Stimulated activated CD4-positive, alpha-beta T cell treated with anti-CD3 and anti-CD28 coated beads, Interleukin-2, amount 100 ng/mL, for 24 hours (primary cell): Measurements from ENCODE around the gene LHX6.
A peak's percentile ranks its signal among the peaks of the same experiment; 100 is the strongest.

Experiments
- DNase-seq, 2 donors: peaks; one replicate each; pipeline ENCODE4 v3.0.0-alpha.2; 2020

LHX6 gene

GRCh38 chr9:122228568-122229484 lies at the start of gene LHX6:
TSS of gene LHX6 (minus strand) at chr9:122228957. CDS start at chr9:122228740, 217 bp downstream.
- no peak for DNase-seq

DNA sequence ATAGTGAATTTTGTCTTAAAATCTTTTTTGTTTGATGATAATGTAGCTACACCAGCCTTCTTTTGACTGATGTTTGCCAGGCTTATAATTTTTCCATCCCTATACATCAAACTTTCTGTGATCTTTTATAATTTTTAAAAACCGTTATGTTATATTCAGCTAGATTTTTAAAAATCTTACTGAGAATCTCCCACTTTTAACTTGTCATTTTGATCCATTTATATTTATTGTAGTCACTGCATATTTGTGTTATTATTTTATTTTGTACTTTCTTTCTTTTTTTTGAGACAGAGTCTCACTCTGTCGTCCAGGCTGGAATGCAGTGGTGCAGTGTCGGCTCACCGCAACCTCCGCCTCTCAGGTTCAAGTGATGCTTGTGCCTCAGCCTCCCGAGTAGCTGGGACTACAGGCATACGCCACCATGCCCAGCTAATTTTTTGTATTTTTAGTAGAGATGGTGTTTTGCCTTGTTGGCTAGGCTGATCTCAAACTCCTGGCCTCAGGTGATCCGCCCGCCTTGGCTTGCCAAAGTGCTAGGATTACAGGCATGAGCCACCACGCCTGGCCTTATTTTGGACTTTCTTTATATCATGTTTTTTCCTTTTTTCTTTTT lies 48.6 kb upstream of the LHX6 start:
- DNase-seq, result no peak

DNA sequence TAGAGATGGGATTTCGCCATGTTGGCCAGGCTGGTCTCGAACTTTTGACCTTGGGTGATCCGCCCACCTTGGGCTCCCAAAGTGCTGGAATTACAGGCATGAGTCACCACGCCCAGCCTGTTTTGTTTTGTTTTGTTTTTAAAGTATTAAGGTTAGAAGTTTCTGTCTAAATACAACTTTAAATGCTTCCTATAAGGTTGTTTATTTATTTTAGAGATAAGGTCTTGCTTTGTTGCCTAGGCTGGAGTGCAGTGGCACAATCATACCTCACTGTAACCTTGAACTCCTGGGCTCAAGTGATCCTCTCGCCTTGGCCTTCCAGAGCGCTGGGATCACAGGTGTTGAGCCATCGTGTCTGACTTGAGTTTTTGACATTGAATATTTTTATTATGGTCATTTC lies 47.3 kb upstream of the LHX6 start:
- no peak for DNase-seq

DNA sequence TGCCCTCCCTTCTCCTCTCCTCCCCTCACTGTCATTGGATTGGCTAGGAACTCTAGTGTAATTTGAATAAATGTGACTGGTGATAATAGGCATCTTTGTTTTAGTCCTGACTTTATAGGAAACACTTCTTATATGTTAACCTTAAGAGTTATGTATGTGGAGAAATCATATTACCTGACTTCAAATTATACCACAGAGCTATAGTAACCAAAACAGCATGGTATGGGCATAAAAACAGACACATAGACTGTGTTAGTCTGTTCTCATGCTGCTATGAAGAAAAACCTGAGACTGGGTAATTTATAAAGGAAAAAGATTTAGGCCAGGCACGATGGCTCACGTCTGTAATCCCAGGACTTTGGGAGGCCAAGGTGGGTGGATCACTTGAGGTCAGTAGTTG lies 45.3 kb upstream of the LHX6 start:
- DNase-seq, result no peak

DNA sequence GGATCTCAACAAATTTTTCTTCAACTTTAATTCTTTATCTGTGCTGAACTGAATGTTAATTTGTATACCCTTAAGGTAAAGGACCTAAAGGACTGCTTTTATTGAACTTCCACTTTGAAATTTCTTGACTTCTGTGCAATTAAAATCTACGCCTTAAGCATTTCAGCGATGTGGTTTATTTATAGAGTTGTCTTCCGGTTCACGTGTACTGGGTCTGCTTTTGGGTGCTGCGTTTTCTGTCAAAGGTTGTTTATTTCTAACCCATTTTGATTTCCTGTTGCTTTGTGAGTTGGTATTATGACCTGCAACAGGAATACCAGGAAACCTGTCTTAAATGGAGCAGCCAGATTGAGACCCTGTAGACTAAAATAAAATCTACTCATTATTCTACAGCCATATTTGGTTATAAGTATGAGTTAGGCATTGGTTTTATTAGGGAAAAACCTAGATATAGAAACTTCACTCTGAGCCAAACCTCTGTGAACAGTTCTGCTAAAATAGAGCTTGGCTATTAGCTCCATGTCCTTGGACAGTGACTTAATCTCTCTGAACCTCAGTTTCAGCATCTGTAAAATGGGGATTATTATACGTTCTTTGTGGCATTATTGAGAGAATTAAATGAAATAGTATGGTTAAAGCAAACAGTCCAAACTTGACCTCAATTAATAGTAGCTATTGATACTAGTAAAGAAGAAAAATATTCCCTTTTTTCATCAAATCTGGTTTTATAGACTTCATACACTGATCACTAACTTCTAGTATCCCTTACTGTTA lies 39.5 kb upstream of the LHX6 start:
- no peak for DNase-seq

DNA sequence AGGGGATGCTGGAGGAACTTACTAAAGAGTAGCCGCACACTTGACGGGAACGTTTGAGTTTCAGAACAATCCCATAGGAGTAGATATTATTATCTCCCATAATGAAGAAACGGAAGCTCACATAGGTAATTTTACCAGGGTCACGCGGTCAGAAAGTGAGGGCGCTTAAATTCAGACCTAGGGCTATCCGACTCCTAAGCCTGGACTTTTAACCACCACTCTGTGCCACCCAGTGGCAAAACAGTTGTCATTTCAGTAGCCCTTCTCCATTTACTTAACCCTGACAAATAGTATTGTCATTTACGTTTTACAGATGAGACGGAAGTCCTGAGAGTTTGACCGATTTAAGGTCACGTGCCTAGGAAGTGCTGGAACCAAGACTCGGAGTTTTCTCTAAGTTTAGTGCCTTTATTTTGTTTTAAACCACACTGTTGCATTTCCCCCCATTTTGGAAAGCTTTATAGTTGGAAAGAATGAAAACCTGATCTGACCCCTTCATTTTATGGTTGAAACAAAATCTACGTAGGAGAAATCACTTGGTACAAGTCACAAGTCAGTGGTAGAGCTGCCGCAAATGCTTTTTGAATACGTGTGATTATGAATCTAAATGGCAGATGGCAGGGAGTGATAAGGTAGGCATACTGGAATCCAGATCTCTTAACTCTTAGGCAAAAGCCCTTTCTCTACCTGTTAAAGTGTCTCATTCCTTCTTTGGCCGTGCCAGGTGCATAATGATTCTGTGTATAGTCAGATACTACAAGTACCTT lies 36.6 kb upstream of the LHX6 start:
- no peak for DNase-seq

- DNase-seq, result peak; percentile 87 to 92
Measured at GRCh38 chr9:122264360-122265148, 35.8 kb upstream of the LHX6 start, which contains the start of the genes MRRF and RBM18. TSS of gene MRRF (plus strand) at chr9:122264882. CDS start at chr9:122270892, 6,010 bp downstream. TSS of gene RBM18 (minus strand) at chr9:122264840. CDS start at chr9:122261492, 3,348 bp downstream.

DNA sequence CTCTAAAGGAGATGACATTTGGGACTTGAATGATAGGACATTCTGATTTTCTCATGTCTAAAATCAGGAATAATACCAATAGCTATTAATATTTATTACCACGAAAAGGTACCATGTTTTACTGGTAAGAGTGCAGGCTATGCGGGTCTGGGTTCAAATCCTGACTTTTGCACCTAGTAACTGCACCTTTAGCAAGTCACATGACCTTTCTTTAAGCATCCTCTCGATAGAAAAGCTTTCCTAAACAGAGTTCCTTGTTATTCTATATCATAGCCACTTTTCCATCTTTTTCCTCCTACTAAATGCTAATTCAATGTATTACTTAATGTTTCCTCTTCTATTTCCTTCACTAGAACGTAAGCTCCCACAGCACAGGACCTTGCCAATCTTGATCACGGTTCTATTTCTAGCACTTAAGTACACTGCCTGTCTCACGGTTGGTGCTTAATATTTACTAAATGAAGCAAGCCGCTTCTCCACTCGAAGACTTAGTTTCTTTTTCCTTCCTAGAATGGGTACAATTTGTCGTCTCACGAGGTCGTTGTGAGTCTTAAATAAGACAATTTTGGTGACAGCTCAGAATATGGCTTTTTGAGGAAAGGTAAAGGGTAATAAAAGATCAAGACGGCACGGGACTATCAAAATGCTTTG lies 35.1 kb upstream of the LHX6 start:
- DNase-seq, result no peak

GRCh38 chr9:122262073-122262472 lies 33.3 kb upstream of the LHX6 start:
- no peak for DNase-seq

DNA sequence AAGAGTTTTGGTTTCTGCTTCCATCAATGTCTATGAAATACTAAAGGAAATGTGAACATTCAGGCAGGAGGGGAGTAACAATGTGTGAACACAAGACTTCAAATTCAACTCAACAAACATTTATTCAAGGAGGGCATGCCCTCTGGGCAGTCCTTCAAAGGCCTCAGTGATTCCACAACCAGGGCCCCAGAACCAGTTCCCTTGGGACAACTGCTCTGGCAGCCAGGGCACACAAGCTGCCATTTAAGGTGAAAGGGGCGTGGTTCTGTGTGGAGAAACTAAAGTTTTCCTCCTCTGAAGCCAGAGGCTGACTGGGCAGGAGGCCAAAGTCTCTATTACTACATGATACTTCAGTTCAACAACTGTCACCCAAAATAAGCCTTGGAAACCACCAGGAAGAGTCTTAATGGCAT lies 32.7 kb upstream of the LHX6 start:
- DNase-seq, result no peak

GRCh38 chr9:122258886-122259415 lies 30.2 kb upstream of the LHX6 start:
- DNase-seq, result no peak

DNA sequence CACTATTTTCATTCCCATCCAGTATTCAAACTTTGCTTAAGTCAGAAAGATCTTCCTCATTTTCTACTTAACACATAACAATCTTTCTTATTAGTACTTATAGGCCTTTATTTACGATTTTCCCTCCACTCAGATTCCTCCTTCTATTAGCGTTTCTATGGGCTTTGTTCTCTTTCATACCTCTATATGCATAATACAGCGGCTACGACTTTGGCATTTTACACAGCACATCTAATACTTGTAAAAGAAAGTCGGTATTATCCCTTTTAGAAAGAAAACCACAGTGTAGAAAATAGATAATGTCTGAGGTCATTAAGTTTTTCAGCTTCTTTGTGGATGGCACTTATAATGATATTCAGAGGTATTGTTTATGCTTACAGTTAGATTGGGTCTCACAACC lies 27.4 kb upstream of the LHX6 start:
- no peak for DNase-seq

GRCh38 chr9:122254761-122255160 lies 26.0 kb upstream of the LHX6 start:
- DNase-seq, result no peak

- DNase-seq, result no peak
Measured at GRCh38 chr9:122252796-122253195, 24.0 kb upstream of the LHX6 start.

DNA sequence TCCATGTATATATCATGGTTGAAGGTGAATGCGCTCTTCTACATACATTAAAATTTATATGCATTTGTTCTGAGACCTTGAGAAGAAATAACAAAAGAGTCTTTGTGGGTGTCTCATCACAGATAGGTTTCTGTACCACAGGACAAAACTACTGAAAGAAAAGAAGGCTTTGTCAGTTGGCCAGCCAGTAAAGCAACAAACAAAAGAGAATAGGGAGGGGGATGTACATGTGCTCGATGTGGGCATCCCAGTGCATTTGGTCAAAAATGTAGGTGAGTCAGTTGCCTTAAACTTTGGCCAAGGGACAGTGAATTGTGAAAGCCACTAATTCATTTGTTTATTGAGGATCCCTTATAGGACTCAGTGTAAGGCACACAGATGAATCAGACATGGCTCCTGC lies 22.6 kb upstream of the LHX6 start:
- DNase-seq, result no peak

DNA sequence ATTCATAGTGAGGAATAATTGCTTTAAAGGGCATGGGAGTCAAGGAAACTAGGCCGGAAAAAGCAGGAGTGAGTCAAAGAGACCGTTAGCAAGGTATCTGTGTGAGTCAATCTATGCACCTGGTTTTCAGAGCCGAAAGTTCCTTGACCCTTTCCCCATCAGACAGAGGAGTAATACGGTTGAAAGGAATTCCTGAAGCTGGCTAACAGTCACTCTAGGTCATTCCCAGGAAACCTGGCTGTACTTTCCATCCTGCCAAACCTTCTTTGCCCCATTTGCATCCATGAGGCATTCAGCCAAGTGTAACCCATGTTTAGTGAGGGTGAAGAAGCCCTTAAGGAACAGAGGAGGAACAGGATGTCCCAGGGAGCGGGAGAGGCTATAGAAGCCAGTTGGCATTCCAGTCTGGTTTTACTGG lies 19.7 kb upstream of the LHX6 start:
- no peak for DNase-seq

DNA sequence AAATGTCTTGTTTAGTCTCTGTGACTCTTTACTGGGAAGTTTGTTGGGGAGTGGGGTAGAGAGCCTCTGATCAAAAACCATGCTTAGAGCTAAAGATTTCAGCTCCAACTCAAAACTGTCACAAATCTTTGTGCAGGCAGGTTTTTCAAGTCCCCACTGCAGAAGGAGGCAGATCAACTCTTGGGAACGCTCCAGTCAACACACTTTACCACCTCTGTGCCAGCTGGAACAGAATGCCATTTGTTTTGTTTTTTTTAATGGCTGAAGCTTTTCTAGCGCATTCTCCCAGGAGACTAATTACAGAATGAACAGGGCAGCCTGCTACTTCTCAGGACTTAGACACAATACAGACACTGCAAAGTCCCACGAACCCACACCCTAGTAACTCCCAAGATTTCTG lies 17.9 kb upstream of the LHX6 start:
- no peak for DNase-seq

DNA sequence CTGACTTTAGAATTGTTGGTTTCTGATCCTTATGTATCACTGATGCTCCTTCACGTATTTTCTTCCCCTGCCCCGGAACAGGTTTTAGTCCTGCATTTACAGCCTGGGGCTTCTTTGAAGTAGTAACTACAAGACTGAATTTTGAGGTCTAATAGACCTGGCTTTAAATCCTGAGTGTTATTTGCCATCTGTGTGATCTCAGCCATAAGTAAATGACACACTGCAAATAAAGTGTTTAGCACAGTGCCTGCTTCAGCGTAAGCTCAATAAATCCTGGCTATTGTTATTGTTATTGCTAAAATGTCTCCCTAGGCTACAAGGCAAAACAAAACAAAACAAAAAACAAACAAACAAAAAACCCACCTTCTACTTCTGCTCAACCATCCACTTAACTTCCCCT lies 15.6 kb upstream of the LHX6 start:
- DNase-seq, result no peak

GRCh38 chr9:122239722-122240121 lies 11.0 kb upstream of the LHX6 start:
- no peak for DNase-seq

DNA sequence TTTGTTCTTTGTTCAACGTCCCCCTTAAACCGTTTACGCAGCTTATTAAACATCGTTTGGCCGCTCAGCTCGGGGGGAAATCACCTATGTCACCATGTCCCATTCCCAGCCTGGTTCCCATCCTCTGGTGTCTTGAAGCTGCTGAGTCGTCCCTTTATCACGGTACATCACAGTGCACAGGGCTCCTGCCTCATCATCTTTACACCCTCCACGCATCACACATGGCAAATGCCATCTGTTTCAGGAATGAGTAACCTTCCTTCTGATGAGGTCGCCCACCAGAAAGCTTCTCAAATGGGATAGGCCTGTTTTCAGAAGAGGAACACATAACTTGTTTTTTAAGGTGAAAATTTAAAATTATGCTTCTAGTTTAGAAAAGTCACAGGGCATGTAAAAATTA lies 7.9 kb upstream of the LHX6 start:
- no peak for DNase-seq
